NOMO-1 treated with dmso at 0.1 percent for 144 hours (cell line): ENCODE results near the gene TDP2.

Source experiments
- DNase-seq: peaks from one replicate; lab custom pipeline; 2025; ENCODE audit not compliant: unreplicated experiment; lab: John Stamatoyannopoulos, UW

The TDP2 gene

DNA sequence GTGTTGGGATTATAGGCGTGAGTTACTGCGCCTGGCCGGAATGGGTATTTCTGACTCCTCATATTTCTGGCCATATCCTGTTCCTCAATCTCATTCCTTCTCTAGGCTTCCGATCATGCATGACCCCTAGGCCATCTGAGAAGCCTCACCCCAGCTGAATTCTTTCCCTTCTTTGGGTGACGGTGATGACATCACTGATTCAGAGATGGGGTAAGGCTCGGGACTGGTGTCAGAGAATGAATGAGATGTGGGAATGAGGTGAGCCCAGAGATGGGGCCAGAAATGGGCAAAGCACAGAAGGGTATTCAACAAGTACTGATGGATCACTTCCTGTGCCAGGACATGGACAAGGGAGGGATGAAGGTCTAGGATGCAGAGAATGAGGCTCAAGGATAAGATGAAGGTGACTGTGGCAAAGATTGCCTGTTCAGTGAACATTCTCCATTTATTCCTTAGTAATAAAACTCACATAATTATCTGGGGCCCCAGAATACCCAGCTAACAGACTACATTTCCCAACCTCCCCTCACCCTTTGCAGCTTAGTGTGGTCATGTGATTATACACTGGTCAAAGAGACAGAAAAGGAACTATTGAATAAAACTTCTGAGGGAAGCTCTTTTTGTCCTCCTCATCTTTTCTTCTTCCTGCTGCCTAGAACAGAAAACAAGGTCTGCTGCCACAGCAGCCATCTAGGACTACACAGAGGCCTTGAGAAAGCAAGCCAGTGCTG, 60.3 kb downstream of the TDP2 start:
- DNase-seq: no peak

DNA sequence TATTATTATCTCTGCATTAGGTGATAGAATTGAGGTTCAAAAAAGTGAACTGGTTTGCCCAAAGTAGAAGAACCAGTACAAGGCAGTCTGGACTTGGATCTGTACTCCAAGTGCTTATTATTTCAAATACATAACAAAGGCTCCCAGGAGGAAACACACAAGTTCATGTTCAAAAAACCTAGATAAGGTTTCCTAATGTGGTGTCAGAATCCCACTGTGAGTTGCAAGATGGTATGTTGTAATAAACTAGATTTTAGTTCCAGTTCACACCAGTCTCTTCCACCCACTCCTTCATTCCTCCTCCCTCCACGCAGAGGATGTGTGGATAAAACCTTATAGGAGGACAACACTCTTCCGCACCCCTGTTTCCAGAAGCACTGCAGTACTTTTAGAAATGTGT, 63.5 kb downstream of the TDP2 start:
- no peak for DNase-seq

DNA sequence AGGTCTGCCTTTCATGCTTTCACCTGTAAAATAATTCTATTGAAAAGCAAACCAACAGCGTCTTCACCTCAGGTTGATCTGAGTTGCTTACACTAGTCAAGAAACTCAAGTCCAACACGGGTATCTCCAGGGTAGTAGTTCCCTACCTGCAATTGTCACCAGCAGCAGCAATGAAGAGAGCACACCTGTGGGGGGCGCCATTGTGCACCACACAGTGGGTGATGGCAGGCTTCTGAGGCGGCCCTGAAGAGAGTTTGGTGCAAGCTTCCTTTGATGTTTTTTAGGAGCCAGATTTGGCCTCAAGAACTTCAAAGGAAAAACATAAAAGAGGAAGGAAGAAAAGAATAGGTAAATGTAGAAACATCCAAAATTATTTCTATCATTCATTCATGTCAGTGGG, 65.8 kb downstream of the TDP2 start:
- no peak for DNase-seq
